LHCN-M2 (cell line): ENCODE data around the gene TSHR. TPM values are rescaled to one million over a fixed set of nuclear protein-coding genes. Genes with fewer than 3 reads are reported as not detected.

Source experiments
- DNase-seq: peaks from one replicate; pipeline ENCODE4 v3.0.0-alpha.2; 2012; ENCODE audit warnings: low read depth
- total RNA-seq: library from RNA; depleted of rRNA; stranded (reverse); fragments of >200 nt; gene quantifications from 2 replicates; pipeline ENCODE4 v1.2.3, GENCODE V29; 2014

TSHR gene
- total RNA-seq, 1 experiment from 2014 or later: 0.29 TPM

- DNase-seq: peak; percentile 97
These were observed 181.9 kb downstream of the TSHR start for GRCh38 chr14:81137316-81137715.

DNA sequence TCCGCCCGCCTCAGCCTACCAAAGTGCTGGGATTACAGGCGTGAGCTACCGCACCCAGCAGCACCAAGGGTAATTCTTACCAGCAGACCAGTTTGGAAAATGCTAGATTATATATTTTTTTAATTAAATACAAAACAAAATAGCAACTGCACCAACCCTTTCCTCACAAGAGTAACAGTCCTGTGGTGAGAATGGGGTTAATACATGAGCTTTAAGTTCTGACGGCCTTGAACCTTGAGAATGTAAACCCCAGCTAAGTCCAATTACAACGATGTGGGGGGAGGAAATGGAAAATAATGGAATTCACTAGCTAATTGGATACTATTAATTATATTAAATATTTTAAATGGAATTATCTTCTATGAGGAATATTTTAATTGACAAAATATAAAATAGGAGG is 183.0 kb downstream of the TSHR start:
- no peak for DNase-seq

GRCh38 chr14:81141426-81141825 is 186.0 kb downstream of the TSHR start:
- DNase-seq: peak; percentile 5

DNA sequence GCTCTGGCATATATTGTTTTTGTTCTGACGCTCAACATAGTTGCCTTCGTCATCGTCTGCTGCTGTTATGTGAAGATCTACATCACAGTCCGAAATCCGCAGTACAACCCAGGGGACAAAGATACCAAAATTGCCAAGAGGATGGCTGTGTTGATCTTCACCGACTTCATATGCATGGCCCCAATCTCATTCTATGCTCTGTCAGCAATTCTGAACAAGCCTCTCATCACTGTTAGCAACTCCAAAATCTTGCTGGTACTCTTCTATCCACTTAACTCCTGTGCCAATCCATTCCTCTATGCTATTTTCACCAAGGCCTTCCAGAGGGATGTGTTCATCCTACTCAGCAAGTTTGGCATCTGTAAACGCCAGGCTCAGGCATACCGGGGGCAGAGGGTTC is 188.4 kb downstream of the TSHR start:
- no peak for DNase-seq

DNA sequence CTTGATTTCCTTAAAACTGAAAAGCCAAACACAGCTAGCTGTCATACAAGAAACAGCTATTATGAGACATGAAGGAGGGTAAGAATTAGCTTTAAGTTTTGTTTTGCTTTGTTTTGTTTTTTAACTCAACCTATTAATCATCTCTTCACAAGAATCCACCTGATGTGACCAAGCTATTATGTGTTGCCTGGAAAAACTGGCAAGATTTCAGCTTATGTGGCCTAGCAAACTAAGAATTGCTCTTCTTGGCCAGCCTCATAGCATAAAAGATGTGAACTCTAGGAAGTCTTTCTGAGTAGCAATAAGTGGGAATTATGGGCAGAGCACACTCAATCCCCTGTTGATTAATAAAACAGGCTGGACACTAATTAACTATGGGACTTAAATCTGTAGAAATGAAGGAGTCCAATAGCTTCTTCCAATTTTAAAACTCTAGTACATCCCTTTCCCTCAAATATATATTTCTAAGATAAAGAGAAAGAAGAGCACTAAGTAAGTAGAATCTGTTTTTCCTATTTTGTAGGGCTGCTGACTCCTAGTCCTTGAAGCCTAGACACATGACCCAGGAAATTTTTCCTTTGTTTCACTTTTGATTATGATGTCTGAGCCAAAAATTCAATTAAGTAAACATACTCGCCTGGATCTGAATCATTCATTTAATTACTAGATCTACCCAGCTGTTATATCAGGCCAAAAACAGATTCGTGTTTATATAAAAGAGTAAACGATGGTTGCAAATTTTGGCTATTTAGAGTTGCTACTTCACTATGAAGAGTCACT is 189.6 kb downstream of the TSHR start:
- DNase-seq: peak; percentile 10

DNA sequence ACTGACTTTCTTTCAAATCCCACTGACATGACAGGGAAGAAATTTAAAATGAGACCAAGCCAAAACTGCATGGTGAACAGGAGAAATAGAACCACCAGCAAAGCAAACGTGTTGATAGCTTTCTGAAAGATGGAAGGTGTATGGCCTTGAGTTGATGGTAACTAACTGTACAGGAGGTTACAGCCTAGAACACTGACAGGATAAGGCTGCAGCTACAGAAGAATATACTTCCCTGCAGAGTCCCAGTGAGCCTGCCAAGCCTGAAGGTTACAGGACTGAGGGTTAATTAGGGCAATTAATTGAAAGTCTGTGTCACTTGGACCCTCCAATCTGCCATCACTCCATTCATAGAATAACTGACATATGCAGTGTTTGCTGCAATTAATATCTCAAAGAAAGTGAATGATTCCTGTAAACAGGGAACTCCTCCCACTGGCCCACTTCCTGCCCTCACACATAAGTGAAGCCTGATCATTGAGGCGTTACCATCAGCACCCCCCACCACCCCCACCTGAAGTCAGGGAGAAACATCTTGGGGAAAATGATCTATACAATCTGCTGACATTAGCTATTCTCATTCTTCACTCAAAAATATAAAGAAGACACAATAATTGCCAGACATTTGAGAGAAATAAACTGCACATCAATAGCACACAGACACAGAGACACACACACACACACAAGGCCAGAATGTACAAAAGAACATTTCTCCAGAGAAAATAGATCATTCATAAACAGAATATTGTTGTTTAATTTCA is 191.9 kb downstream of the TSHR start:
- no peak for DNase-seq

GRCh38 chr14:81148635-81149034 is 193.2 kb downstream of the TSHR start:
- no peak for DNase-seq

GRCh38 chr14:81153187-81153586 is 197.8 kb downstream of the TSHR start:
- DNase-seq: no peak

- DNase-seq: peak; percentile 27
These were observed 202.0 kb downstream of the TSHR start for GRCh38 chr14:81157431-81157830.

DNA sequence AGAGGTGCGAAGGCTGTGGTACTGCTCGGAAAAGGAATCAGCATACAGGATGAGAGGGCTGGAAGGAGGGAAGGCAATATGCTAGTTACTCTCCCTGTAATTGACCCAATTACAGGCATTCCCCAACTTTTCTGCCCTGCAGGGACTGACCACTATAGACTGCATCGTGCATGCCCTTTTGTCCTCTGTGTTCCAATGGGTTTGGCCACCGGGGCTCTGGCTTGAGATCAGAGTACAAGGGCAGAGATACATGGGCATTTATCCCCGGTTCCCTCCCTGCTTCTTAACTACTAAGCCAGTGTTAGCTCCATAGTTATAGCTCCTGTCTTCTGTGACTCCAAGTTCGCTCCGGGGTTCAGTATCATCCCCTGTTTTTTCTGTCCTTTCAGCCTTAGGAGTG is 205.7 kb downstream of the TSHR start:
- no peak for DNase-seq

- no peak for DNase-seq
These were observed 206.3 kb downstream of the TSHR start for GRCh38 chr14:81161749-81162148.

GRCh38 chr14:81162941-81163340 is 207.5 kb downstream of the TSHR start:
- DNase-seq: peak; percentile 67

- DNase-seq: peak; percentile 88
These were observed 208.8 kb downstream of the TSHR start for GRCh38 chr14:81164167-81164774.

- DNase-seq: no peak
These were observed 209.8 kb downstream of the TSHR start for GRCh38 chr14:81165188-81165587.

DNA sequence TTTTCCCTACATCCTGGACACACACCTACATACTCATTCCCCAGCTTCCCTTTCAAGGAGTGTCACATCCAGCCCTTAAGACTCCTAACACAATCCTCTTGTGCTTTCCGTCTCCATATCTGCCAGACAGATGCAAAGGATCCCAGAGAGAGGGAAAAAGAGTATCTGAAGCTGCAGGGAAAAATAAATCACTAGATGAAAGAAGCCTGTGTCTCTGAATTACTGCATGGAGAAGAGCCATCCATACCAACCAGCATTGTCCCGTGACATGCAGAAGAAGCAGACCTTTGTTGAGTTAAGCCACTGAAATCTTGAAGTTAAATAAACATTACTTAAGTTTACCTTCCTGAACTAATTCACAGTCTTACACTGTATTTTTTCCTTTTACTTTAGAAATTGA is 210.7 kb downstream of the TSHR start:
- no peak for DNase-seq

- no peak for DNase-seq
These were observed 213.8 kb downstream of the TSHR start for GRCh38 chr14:81169267-81169666.

DNA sequence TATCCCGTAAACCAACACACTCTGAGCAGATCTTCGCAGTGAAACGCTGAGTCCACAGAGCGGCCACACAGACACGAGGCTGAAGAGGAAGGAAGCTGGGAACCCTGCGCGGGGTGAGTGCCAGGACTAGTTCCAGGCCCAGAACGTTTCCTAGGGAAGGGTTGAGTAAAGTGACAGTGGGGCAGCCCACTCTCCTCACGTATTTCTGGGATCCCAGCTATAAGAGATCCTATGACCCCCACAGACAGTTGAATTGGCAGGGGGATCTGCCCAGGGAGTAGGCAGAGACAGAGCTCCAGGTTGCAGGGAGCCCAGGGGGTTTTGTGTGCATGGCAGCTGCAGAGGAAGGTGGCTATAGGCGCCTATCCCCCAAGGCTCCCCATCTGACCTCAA is 214.3 kb downstream of the TSHR start:
- no peak for DNase-seq

DNA sequence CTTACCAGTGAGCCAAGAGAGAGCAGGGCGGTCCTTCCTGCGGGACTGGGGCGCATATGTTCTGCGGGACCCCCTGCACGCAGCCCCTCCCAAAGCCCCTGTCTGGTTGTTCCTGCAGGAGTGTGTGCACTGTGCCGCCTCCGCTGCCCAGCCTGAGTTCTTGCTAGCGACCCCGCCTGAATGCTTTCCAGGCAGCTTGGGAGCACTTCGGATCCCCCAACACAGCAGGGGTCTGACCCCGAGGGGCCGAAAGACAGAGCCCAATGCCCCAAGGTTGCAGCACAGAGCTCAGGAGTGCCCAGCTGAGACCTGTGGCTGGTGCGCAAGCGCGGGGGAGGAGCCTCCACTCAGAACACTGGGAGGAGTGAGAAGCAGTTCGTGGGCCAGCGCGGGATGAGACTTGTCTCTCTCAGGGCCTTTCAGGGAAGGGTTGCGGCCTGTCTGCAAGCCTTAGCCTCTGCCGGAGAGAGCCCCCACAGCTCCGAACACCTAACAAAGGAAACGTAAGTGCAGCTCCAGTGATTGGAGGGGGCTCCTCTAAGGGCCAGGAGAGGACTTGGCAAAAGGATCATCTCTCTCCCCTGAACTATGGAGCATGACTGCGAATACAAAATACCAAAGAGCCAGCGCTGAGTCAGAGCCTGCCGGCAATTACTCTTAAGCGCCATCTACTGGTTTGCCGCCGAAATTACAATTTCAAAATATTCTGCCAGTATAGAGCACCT is 214.8 kb downstream of the TSHR start:
- peak; percentile 85 for DNase-seq

- no peak for DNase-seq
These were observed 215.4 kb downstream of the TSHR start for GRCh38 chr14:81170829-81171195.

GRCh38 chr14:81172353-81172752 is 216.9 kb downstream of the TSHR start:
- no peak for DNase-seq

GRCh38 chr14:81172881-81173280 is 217.5 kb downstream of the TSHR start:
- no peak for DNase-seq

DNA sequence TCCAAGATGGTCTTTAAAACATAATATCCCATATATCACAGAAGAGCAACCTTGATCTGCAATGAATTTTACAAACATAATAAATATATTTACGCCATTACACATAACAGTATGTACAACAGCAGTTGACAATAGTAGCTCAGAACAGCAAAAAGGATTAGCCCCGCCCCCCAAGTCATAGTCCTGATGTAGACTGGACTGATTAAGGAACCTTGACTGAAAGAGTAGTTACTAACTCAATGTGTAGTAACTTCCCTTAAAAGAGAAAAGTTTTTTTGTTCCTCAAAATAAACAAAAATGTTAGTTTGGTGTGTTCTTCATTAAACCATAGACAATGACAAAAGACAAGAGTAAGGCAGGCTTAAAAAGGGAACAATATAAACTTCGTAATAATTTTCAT is 220.8 kb downstream of the TSHR start:
- DNase-seq: no peak
